ENCODE results near the gene PLEKHH2. TPM values are rescaled to one million over a fixed set of nuclear protein-coding genes. Genes with fewer than 3 reads are reported as not detected.
"Not testable (repeated sequence)": the region's sequence is repeated elsewhere in the genome, so short reads cannot be mapped to it uniquely, and the experiment has no call there.

Gene PLEKHH2
- total RNA-seq, 3 donors from 2014 or later: 42.1 to 67.2 (median 63.5) TPM

DNA sequence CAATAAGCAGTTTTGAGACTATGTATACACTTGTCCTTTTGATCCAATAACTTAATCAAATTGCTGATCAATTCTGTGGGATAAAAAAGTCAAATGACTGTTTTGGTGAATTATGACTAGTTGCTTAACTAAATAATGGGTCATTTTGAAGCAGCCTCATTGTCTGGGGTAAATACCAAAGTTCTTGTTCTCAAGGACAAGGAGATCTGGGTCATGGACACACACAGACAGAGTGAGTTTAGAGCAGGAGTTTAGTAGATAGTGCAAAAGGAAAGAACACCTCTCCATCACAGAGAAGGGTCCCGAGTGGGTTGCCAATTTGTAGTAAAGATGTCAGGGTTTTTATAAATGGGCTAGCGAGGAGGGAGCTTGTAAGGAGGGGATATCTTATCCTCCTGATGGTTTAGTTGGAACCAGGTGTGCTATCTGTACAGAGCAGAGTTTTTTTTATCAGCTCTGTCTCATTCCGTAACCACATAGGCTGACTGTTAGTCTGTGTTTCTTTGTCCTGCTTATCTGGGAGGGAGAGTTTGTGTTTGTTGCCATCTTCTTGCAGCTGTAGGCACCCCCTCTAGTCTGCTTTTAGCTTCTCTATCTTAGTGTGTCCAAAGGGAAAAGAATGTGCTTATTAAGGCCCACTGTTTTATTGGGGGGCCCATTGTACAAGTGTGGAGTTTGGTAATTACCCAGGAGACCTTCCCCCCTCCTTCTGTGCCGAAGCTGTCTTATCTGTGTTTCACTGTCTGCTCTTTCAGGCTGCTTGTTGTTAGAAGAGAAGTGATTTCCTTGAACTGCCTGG is 87.9 kb downstream of the PLEKHH2 start:
- no peak for DNase-seq (ENCODE audit: low spot score in 2 of 2)
- Histone ChIP-seq H3K4me3 (no peak overlapping the region), H3K27ac (no peak overlapping the region), H3K27me3 (no peaks in the 10 kb centered on the region), H3K4me1 (no peaks in the 10 kb centered on the region), H3K9me3 (no peaks in the 10 kb centered on the region), H3K36me3 (no peaks in the 10 kb centered on the region)
- intact Hi-C loops (cut with DNase I; ENCODE audit: low total_unique reads): no loop called here
- no peak for TF ChIP-seq POLR2AphosphoS5 (IDR thresholded peaks at IDR 0.05)
- no peak for TF ChIP-seq POLR2A (IDR thresholded peaks at IDR 0.05)
- TF ChIP-seq, protein P1, sequence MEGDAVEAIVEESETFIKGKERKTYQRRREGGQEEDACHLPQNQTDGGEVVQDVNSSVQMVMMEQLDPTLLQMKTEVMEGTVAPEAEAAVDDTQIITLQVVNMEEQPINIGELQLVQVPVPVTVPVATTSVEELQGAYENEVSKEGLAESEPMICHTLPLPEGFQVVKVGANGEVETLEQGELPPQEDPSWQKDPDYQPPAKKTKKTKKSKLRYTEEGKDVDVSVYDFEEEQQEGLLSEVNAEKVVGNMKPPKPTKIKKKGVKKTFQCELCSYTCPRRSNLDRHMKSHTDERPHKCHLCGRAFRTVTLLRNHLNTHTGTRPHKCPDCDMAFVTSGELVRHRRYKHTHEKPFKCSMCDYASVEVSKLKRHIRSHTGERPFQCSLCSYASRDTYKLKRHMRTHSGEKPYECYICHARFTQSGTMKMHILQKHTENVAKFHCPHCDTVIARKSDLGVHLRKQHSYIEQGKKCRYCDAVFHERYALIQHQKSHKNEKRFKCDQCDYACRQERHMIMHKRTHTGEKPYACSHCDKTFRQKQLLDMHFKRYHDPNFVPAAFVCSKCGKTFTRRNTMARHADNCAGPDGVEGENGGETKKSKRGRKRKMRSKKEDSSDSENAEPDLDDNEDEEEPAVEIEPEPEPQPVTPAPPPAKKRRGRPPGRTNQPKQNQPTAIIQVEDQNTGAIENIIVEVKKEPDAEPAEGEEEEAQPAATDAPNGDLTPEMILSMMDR (IDR thresholded peaks at IDR 0.05): no peak

- Histone ChIP-seq H3K27me3 (no peaks in the 10 kb centered on the region), H3K9me3 (no peaks in the 10 kb centered on the region), H3K4me1 (no peaks in the 10 kb centered on the region), H3K36me3 (no peaks in the 10 kb centered on the region), H3K27ac (no peak overlapping the region), H3K4me3 (no peak overlapping the region)
- TF ChIP-seq, protein P1 (IDR thresholded peaks at IDR 0.05): no peak
- TF ChIP-seq POLR2AphosphoS5 (IDR thresholded peaks at IDR 0.05) (no peak), POLR2A (IDR thresholded peaks at IDR 0.05) (no peak)
- DNase-seq (ENCODE audit: low spot score in 2 of 2): no peak
- intact Hi-C loops (cut with DNase I; ENCODE audit: low total_unique reads): no loop called here
Observed at GRCh38 chr2:43725711-43726246, 88.7 kb downstream of the PLEKHH2 start.

GRCh38 chr2:43726961-43727633 is 90.0 kb downstream of the PLEKHH2 start:
- H3K4me3 ChIP-seq; H3K36me3 ChIP-seq; DNase-seq (ENCODE audit: low spot score in 2 of 2); H3K9me3 ChIP-seq; H3K27ac ChIP-seq; H3K27me3 ChIP-seq; H3K4me1 ChIP-seq; intact Hi-C loops (cut with DNase I; ENCODE audit: low total_unique reads): not testable (repeated sequence)

GRCh38 chr2:43727634-43728014 is 90.6 kb downstream of the PLEKHH2 start:
- Histone ChIP-seq H3K27me3 (no peaks in the 10 kb centered on the region), H3K4me3 (no peak overlapping the region), H3K4me1 (no peaks in the 10 kb centered on the region), H3K27ac (no peak overlapping the region), H3K36me3 (no peaks in the 10 kb centered on the region), H3K9me3 (no peaks in the 10 kb centered on the region)
- TF ChIP-seq POLR2A (IDR thresholded peaks at IDR 0.05) (no peak), POLR2AphosphoS5 (IDR thresholded peaks at IDR 0.05) (no peak)
- TF ChIP-seq, protein P1 (IDR thresholded peaks at IDR 0.05): no peak
- intact Hi-C loops (cut with DNase I; ENCODE audit: low total_unique reads): no loop called here
- DNase-seq (ENCODE audit: low spot score in 2 of 2): no peak

GRCh38 chr2:43729491-43730174 is 92.6 kb downstream of the PLEKHH2 start:
- Histone ChIP-seq H3K27ac (no peak overlapping the region), H3K4me3 (no peak overlapping the region), H3K4me1 (no peaks in the 10 kb centered on the region), H3K27me3 (no peaks in the 10 kb centered on the region), H3K9me3 (no peaks in the 10 kb centered on the region), H3K36me3 (no peaks in the 10 kb centered on the region)
- DNase-seq (ENCODE audit: low spot score in 2 of 2): no peak
- TF ChIP-seq POLR2A (IDR thresholded peaks at IDR 0.05): no peak
- TF ChIP-seq POLR2AphosphoS5 (IDR thresholded peaks at IDR 0.05): no peak
- TF ChIP-seq, protein P1 (IDR thresholded peaks at IDR 0.05): no peak
- intact Hi-C loops (cut with DNase I; ENCODE audit: low total_unique reads): no loop called here

Data from breast epithelium (tissue), 4 donors.